Caco-2 (cell line): ENCODE measurements around the gene ZNF883. TPM values are rescaled to one million over a fixed set of nuclear protein-coding genes. Genes with fewer than 3 reads are reported as not detected.

Experiments
- BruUV-seq: library from RNA; stranded (reverse); fragments of 400-500 nt; replicated peaks from 2 replicates; lab custom pipeline; 2021; lab: Mats Ljungman, UMichigan
- CTCF ChIA-PET: fragments of 300-600 bp; sonication (Branson Sonifier 250); formaldehyde crosslinking; loops from one replicate; lab custom pipeline; 2022; ENCODE audit warnings: antibody characterized with exemption; lab: Charles Lee
- POLR2A ChIA-PET: fragments of 300-600 bp; sonication (Branson Sonifier 250); formaldehyde crosslinking; loops from one replicate; lab custom pipeline; 2022; ENCODE audit warnings: antibody characterized with exemption; lab: Charles Lee
- DNase-seq, 2 experiments: peaks; one replicate each; pipeline versions ENCODE4 v3.0.0 to v3.0.0-alpha.2; 2020 to 2022
- H3K27me3 ChIP-seq: replicated peaks from 2 replicates; pipeline ENCODE4 v1.6.0; 2011; ENCODE audit warnings: low read length; ENCODE audit not compliant: control insufficient read depth, insufficient read depth
- H3K36me3 ChIP-seq: 2 replicates; pipeline ENCODE4 v1.5.1; 2011; ENCODE audit warnings: low read length; ENCODE audit not compliant: control insufficient read depth, insufficient read depth
- H3K4me1 ChIP-seq: fragments of 250-450 bp; sonication (Bioruptor Pico); 2 replicates; pipeline ENCODE4 v1.5.1; 2020; ENCODE audit warnings: mild to moderate bottlenecking
- H3K4me3 ChIP-seq: 2 replicates; pipeline ENCODE4 v1.5.1; 2011; ENCODE audit warnings: low read depth, mild to moderate bottlenecking, control low read depth, low read length
- H3K9me3 ChIP-seq: fragments of 250-450 bp; sonication (Bioruptor Pico); 2 replicates; pipeline ENCODE4 v1.5.1; 2020; ENCODE audit warnings: mild to moderate bottlenecking, moderate library complexity
- H3K27ac Mint-ChIP-seq: one replicate; pipeline ENCODE4 v1.8.0; 2022; ENCODE audit warnings: mixed read lengths; ENCODE audit not compliant: unreplicated experiment
- H3K27me3 Mint-ChIP-seq: one replicate; pipeline ENCODE4 v1.8.0; 2022; ENCODE audit warnings: mixed read lengths; ENCODE audit not compliant: insufficient read depth, unreplicated experiment
- H3K36me3 Mint-ChIP-seq: one replicate; pipeline ENCODE4 v1.8.0; 2022; ENCODE audit warnings: mild to moderate bottlenecking, mixed read lengths; ENCODE audit not compliant: insufficient read depth, unreplicated experiment
- H3K4me1 Mint-ChIP-seq: one replicate; pipeline ENCODE4 v1.8.0; 2022; ENCODE audit warnings: low read depth, mixed read lengths; ENCODE audit not compliant: unreplicated experiment
- H3K4me3 Mint-ChIP-seq: one replicate; pipeline ENCODE4 v1.8.0; 2022; ENCODE audit warnings: mild to moderate bottlenecking, moderate library complexity, mixed read lengths; ENCODE audit not compliant: unreplicated experiment
- H3K9me3 Mint-ChIP-seq: one replicate; pipeline ENCODE4 v1.8.0; 2022; ENCODE audit warnings: mixed read lengths; ENCODE audit not compliant: unreplicated experiment
- CTCF ChIP-seq, 2 experiments: fragments of 200-600 bp in 1 of 2; IDR thresholded peaks; 1 replicate in 1 of 2; 2 replicates in 1 of 2; pipeline versions ENCODE4 v1.5.1 to v1.8.0; 2011 to 2022; ENCODE audit warnings: antibody characterized with exemption in 1 of 2, control low read depth in 1 of 2, inconsistent platforms in 1 of 2, low read depth in 1 of 2, low read length in 1 of 2, mild to moderate bottlenecking in 1 of 2, moderate library complexity in 1 of 2; ENCODE audit not compliant: insufficient read depth in 1 of 2, severe bottlenecking in 1 of 2, unreplicated experiment in 1 of 2
- intact Hi-C: fragments of 100-400 bp; cut with micrococcal nuclease; formaldehyde crosslinking; loops from one replicate; pipeline ENCODE4 v1.10.0; 2022; ENCODE audit not compliant: unreplicated experiment
- total RNA-seq: library from RNA; stranded (reverse); gene quantifications from 2 replicates; pipeline ENCODE4 v1.2.3, GENCODE V29; 2022

ZNF883 gene
- total RNA-seq, 1 experiment from 2014 or later = not detected

DNA sequence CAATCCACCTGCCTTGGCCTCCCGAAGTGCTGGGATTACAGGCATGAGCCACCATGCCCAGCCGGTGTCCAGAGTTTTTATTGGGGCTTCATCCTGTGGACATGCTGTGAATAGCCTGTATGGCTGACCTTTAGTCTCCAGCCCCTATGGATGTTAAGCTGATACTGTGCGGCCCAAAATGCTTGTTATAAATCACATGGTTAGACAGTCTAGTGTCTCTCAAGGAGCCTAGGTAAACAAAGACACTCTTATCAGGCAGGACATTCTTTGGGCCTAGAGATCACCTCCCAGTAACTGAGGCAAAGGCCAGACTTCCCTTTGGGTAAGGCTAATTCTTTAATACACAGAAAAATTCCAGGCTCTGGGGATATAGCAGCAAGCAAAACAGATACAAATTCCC lies 99.4 kb downstream of the ZNF883 start:
- no TSS peak for BruUV-seq
- Mint-ChIP-seq H3K4me1 (peaks cover 15% of the 10 kb centered on the region), H3K9me3 (peaks cover 35% of the 10 kb centered on the region), H3K27me3 (no peaks in the 10 kb centered on the region), H3K4me3 (no peak overlapping the region), H3K27ac (no peak overlapping the region), H3K36me3 (no peaks in the 10 kb centered on the region)
- CTCF ChIA-PET = interaction anchor here (1.1 kb wide), 1 partner anchor 10 kb away, joined by 3 read pairs; no protein-coding TSS in a partner anchor
- Histone ChIP-seq H3K36me3 (no peaks in the 10 kb centered on the region), H3K9me3 (peaks cover 8% of the 10 kb centered on the region), H3K4me1 (peaks cover 19% of the 10 kb centered on the region), H3K4me3 (no peak overlapping the region), H3K27me3 (no peaks in the 10 kb centered on the region)
- POLR2A ChIA-PET = no interaction called here
- DNase-seq = no peak
- intact Hi-C loops = no loop called here
- TF ChIP-seq CTCF (IDR thresholded peaks at IDR 0.05; ENCODE audit: insufficient read depth in 1 of 2, low read depth in 1 of 2, low read length in 1 of 2, severe bottlenecking in 1 of 2, unreplicated experiment in 1 of 2) = no peak

- DNase-seq = no peak
- CTCF ChIA-PET = no interaction called here
- no TSS peak for BruUV-seq
- no peak overlapping the region for H3K27ac Mint-ChIP-seq
- H3K27me3 Mint-ChIP-seq = no peaks in the 10 kb centered on the region
- H3K4me3 ChIP-seq = no peak overlapping the region
- peaks cover 6% of the 10 kb centered on the region for H3K4me1 Mint-ChIP-seq
- H3K9me3 ChIP-seq = peaks cover 8% of the 10 kb centered on the region
- POLR2A ChIA-PET = no interaction called here
- no peaks in the 10 kb centered on the region for H3K36me3 ChIP-seq
- no peak for TF ChIP-seq CTCF (IDR thresholded peaks at IDR 0.05; ENCODE audit: insufficient read depth in 1 of 2, low read depth in 1 of 2, low read length in 1 of 2, severe bottlenecking in 1 of 2, unreplicated experiment in 1 of 2)
- no peaks in the 10 kb centered on the region for H3K36me3 Mint-ChIP-seq
- H3K9me3 Mint-ChIP-seq = peaks cover 30% of the 10 kb centered on the region
- no peak overlapping the region for H3K4me3 Mint-ChIP-seq
- peaks cover 10% of the 10 kb centered on the region for H3K4me1 ChIP-seq
- no peaks in the 10 kb centered on the region for H3K27me3 ChIP-seq
- intact Hi-C loops = no loop called here
Observed at GRCh38 chr9:112911736-112912135, 100.3 kb downstream of the ZNF883 start.

Other genes starting within 250 kb of the ZNF883 start
- gene SLC46A2, start 121.3 kb downstream of the ZNF883 start, total RNA-seq = not detected in 2 replicates
- gene ZFP37, start 44.5 kb upstream of the ZNF883 start, total RNA-seq = not detected in 2 replicates
- 4.7 and 5.1 TPM in 2 replicates for gene SLC31A2, start 138.8 kb upstream of the ZNF883 start, total RNA-seq
- gene FKBP15, start 209.1 kb upstream of the ZNF883 start, total RNA-seq = 20.1 TPM in 2 replicates
- gene SLC31A1, start 209.4 kb upstream of the ZNF883 start, total RNA-seq = 57.8 and 64.9 TPM in 2 replicates